OCI-LY7 (cell line): Measurements from ENCODE around the gene CALU. TPM values are rescaled to one million over a fixed set of nuclear protein-coding genes. Genes with fewer than 3 reads are reported as not detected.

Experiments used
- BruUV-seq: library from RNA; stranded (reverse); fragments of 400-500 nt; replicated peaks from 2 replicates; lab custom pipeline; 2021; lab: Mats Ljungman, UMichigan
- CTCF ChIA-PET: fragments of 300-600 bp; sonication (Branson Sonifier 250); formaldehyde crosslinking; loops from one replicate; lab custom pipeline; 2022; ENCODE audit warnings: antibody characterized with exemption; ENCODE audit not compliant: unreplicated experiment; lab: Charles Lee
- POLR2A ChIA-PET: fragments of 300-600 bp; sonication (Branson Sonifier 250); formaldehyde crosslinking; loops from one replicate; lab custom pipeline; 2022; ENCODE audit warnings: antibody characterized with exemption; lab: Charles Lee
- DNase-seq: peaks from one replicate; pipeline ENCODE4 v3.0.0-alpha.2; 2015; ENCODE audit warnings: low spot score
- H2AFZ ChIP-seq: fragments of 200-600 bp; sonication (generic), shearing (Covaris generic); 2 replicates; pipeline ENCODE4 v1.6.1; 2014; ENCODE audit warnings: mild to moderate bottlenecking, antibody characterized with exemption, low read length, moderate library complexity
- H3K27ac ChIP-seq: fragments of 200-600 bp; sonication (generic); 2 replicates; pipeline ENCODE4 v1.5.1; 2014; ENCODE audit warnings: mixed run types, low read depth, mild to moderate bottlenecking, moderate library complexity, low read length, inconsistent platforms; ENCODE audit not compliant: poor library complexity, severe bottlenecking
- H3K36me3 ChIP-seq: fragments of 200-600 bp; sonication (generic); 2 replicates; pipeline ENCODE4 v1.6.1; 2014; ENCODE audit warnings: mild to moderate bottlenecking, antibody characterized with exemption, low read length, moderate library complexity, mixed read lengths; ENCODE audit not compliant: insufficient read depth
- H3K4me1 ChIP-seq: fragments of 200-600 bp; sonication (generic); 2 replicates; pipeline ENCODE4 v1.5.1; 2014; ENCODE audit warnings: mild to moderate bottlenecking, low read length; ENCODE audit not compliant: insufficient read depth, poor library complexity, severe bottlenecking
- H3K4me2 ChIP-seq: fragments of 200-600 bp; sonication (generic); 2 replicates; pipeline ENCODE4 v1.6.1; 2014; ENCODE audit warnings: mild to moderate bottlenecking, low read length
- H3K4me3 ChIP-seq: fragments of 200-600 bp; sonication (generic); 2 replicates; pipeline ENCODE4 v1.5.1; 2014; ENCODE audit warnings: mild to moderate bottlenecking, low read depth, low read length; ENCODE audit not compliant: poor library complexity, severe bottlenecking
- H3K79me2 ChIP-seq: fragments of 200-600 bp; sonication (generic); 2 replicates; pipeline ENCODE4 v1.6.1; 2016; ENCODE audit warnings: low read depth, mild to moderate bottlenecking, low read length, moderate library complexity, mixed read lengths; ENCODE audit not compliant: insufficient read depth
- H3K9me2 ChIP-seq: fragments of 200-600 bp; sonication (generic); 2 replicates; pipeline ENCODE4 v1.6.1; 2016; ENCODE audit warnings: mild to moderate bottlenecking, low read length, mixed read lengths; ENCODE audit not compliant: insufficient read depth
- H3K9me3 ChIP-seq: fragments of 200-600 bp; sonication (generic); 2 replicates; pipeline ENCODE4 v1.6.1; 2014; ENCODE audit warnings: mild to moderate bottlenecking, mixed run types, low read length, mixed read lengths
- H4K20me1 ChIP-seq: fragments of 200-600 bp; sonication (generic); 2 replicates; pipeline ENCODE4 v1.6.1; 2014; ENCODE audit warnings: mild to moderate bottlenecking, antibody characterized with exemption, low read length, moderate library complexity, mixed read lengths; ENCODE audit not compliant: insufficient read depth
- CTCF ChIP-seq: fragments of 200-600 bp; sonication (generic); conservative IDR thresholded peaks from 2 replicates; pipeline ENCODE4 v1.5.1; 2014; ENCODE audit warnings: mild to moderate bottlenecking, antibody characterized with exemption, low read length, moderate library complexity, mixed read lengths
- EZH2phosphoT487 ChIP-seq: fragments of 200-600 bp; sonication (generic); IDR thresholded peaks from 2 replicates; pipeline ENCODE4 v1.6.1; 2018; ENCODE audit warnings: low read depth, borderline replicate concordance, mild to moderate bottlenecking, mixed run types, antibody characterized with exemption, low read length, moderate library complexity, mixed read lengths
- intact Hi-C: fragments of 100-400 bp; cut with micrococcal nuclease; formaldehyde crosslinking; loops from one replicate; pipeline ENCODE4 v1.10.0; 2022; ENCODE audit not compliant: unreplicated experiment
- total RNA-seq, 2 experiments: library from RNA; depleted of rRNA in 1 of 2; stranded (reverse); fragments of >200 nt in 1 of 2; shearing (Covaris generic) in 1 of 2; gene quantifications; 2 replicates each; pipeline ENCODE4 v1.2.3, GENCODE V29; 2014 to 2022

The CALU gene
- total RNA-seq, 2 experiments from 2014 or later: 45.6 to 52.8 TPM

- no peak for DNase-seq
- TF ChIP-seq CTCF: no peak
- TF ChIP-seq EZH2phosphoT487: no peak
- H3K9me2 ChIP-seq: no peaks in the 10 kb centered on the region
- H3K4me3 ChIP-seq: peak overlapping the region; percentile 87
- H3K27ac ChIP-seq: no peak overlapping the region
- no TSS peak for BruUV-seq
- peaks cover 25% of the 10 kb centered on the region for H3K4me1 ChIP-seq
- POLR2A ChIA-PET: interaction anchor here (0.8 to 2.7 kb wide), 6 partner anchors 10 to 420 kb away, joined by 3 to 10 read pairs (median 6); no protein-coding TSS in a partner anchor
- H3K4me2 ChIP-seq: peak overlapping the region; percentile 89
- CTCF ChIA-PET: no interaction called here
- peaks cover 25% of the 10 kb centered on the region for H4K20me1 ChIP-seq
- H3K79me2 ChIP-seq: peaks cover 72% of the 10 kb centered on the region
- intact Hi-C loops: no loop called here
- peaks cover 44% of the 10 kb centered on the region for H3K36me3 ChIP-seq
- 0 out of 2 replicates have a peak, but pooled peaks cover 3% of the 10 kb centered on the region for H3K9me3 ChIP-seq
- no peak overlapping the region for H2AFZ ChIP-seq
Observed at GRCh38 chr7:128741491-128741890, 2.3 kb downstream of the CALU start.

- Histone ChIP-seq H3K79me2 (peaks cover 79% of the 10 kb centered on the region), H3K4me3 (no peak overlapping the region), H4K20me1 (peaks cover 28% of the 10 kb centered on the region), H3K4me2 (peak overlapping the region; percentile 89), H3K9me3 (0 out of 2 replicates have a peak, but pooled peaks cover 3% of the 10 kb centered on the region), H2AFZ (no peak overlapping the region), H3K4me1 (peaks cover 25% of the 10 kb centered on the region), H3K9me2 (no peaks in the 10 kb centered on the region), H3K36me3 (peaks cover 45% of the 10 kb centered on the region), H3K27ac (no peak overlapping the region)
- TF ChIP-seq CTCF: no peak
- TF ChIP-seq EZH2phosphoT487: no peak
- intact Hi-C loops: no loop called here
- BruUV-seq: no TSS peak
- POLR2A ChIA-PET: interaction anchor here (0.5 to 1.4 kb wide), 3 partner anchors 12 to 478 kb away, joined by 3 to 4 read pairs (median 4); no protein-coding TSS in a partner anchor
- CTCF ChIA-PET: no interaction called here
- no peak for DNase-seq
Observed at GRCh38 chr7:128742206-128742605, 3.0 kb downstream of the CALU start.

- no peak for TF ChIP-seq EZH2phosphoT487
- TF ChIP-seq CTCF: no peak
- ChIA-PET POLR2A (interaction anchor here (0.7 to 1.4 kb wide), 3 partner anchors 11 to 371 kb away, joined by 3 to 4 read pairs (median 4); no protein-coding TSS in a partner anchor), CTCF (no interaction called here)
Observed at GRCh38 chr7:128743112-128743772, 4.1 kb downstream of the CALU start.

More at GRCh38 chr7:128743112-128743772, 4.1 kb downstream of the CALU start:
- DNase-seq: no peak
- H3K79me2 ChIP-seq: peaks cover 89% of the 10 kb centered on the region
- no peak overlapping the region for H2AFZ ChIP-seq
- no peaks in the 10 kb centered on the region for H3K9me2 ChIP-seq
- 0 out of 2 replicates have a peak, but pooled peaks cover 3% of the 10 kb centered on the region for H3K9me3 ChIP-seq
- peaks cover 25% of the 10 kb centered on the region for H3K4me1 ChIP-seq
- H3K4me2 ChIP-seq: no peak overlapping the region
- H4K20me1 ChIP-seq: peaks cover 29% of the 10 kb centered on the region
- H3K36me3 ChIP-seq: peaks cover 56% of the 10 kb centered on the region
- intact Hi-C loops: no loop called here
- no TSS peak for BruUV-seq
- no peak overlapping the region for H3K27ac ChIP-seq
- H3K4me3 ChIP-seq: no peak overlapping the region
